HG03439 (cell line): ENCODE results near the gene APOBR.
"Not testable (repeated sequence)": the region's sequence is repeated elsewhere in the genome, so short reads cannot be mapped to it uniquely, and the experiment has no call there.

Source experiments
- ATAC-seq: cut with Tn5 transposase; IDR thresholded peaks from one replicate; pipeline ENCODE4 v1.9.1; 2021; ENCODE audit warnings: mild to moderate bottlenecking, moderate library complexity; ENCODE audit not compliant: unreplicated experiment

The APOBR gene

GRCh38 chr16:28494121-28494851 lies at the start of gene APOBR:
Gene APOBR (plus strand): TSS chr16:28494643. CDS start chr16:28494682, 39 bp downstream.
- ATAC-seq: no peak

- ATAC-seq: not testable (repeated sequence)
These were observed 48.1 kb upstream of the APOBR start for GRCh38 chr16:28446388-28446787.

- ATAC-seq: not testable (repeated sequence)
These were observed 47.4 kb upstream of the APOBR start for GRCh38 chr16:28447081-28447480.

- no peak for ATAC-seq
These were observed 20.7 kb upstream of the APOBR start for GRCh38 chr16:28473714-28474265.

- ATAC-seq: no peak
These were observed 19.2 kb upstream of the APOBR start for GRCh38 chr16:28475221-28475620.

GRCh38 chr16:28477311-28477920 lies 17.0 kb upstream of the APOBR start:
- no peak for ATAC-seq

- ATAC-seq: no peak
These were observed 15.8 kb upstream of the APOBR start for GRCh38 chr16:28478506-28479180.

GRCh38 chr16:28482026-28482425 lies 12.4 kb upstream of the APOBR start:
- ATAC-seq: no peak

- ATAC-seq: not testable (repeated sequence)
These were observed 11.1 kb upstream of the APOBR start for GRCh38 chr16:28483361-28483760.

GRCh38 chr16:28486266-28486665 lies 8.2 kb upstream of the APOBR start:
- ATAC-seq: no peak

GRCh38 chr16:28491230-28491969 lies 3.0 kb upstream of the APOBR start:
- peak; percentile 13 for ATAC-seq

GRCh38 chr16:28491970-28492474 lies 2.4 kb upstream of the APOBR start, which contains the start of gene CLN3:
Gene CLN3 (minus strand): TSS chr16:28492074. CDS start chr16:28491759, 315 bp downstream.
- peak; percentile 76 for ATAC-seq

- ATAC-seq: no peak
These were observed 1.9 kb upstream of the APOBR start for GRCh38 chr16:28492511-28492910.

- no peak for ATAC-seq
These were observed 803 bp downstream of the APOBR start for GRCh38 chr16:28495098-28495793.

- ATAC-seq: no peak
These were observed 1.6 kb downstream of the APOBR start for GRCh38 chr16:28495795-28496749.

- ATAC-seq: no peak
These were observed 2.4 kb downstream of the APOBR start for GRCh38 chr16:28496844-28497243.

GRCh38 chr16:28497386-28497785 lies 2.9 kb downstream of the APOBR start:
- no peak for ATAC-seq

GRCh38 chr16:28497861-28498599 lies 3.6 kb downstream of the APOBR start:
- ATAC-seq: no peak
